GM19035 (cell line): Measurements from ENCODE around the gene TLR8.
"Not testable (repeated sequence)": the region's sequence is repeated elsewhere in the genome, so short reads cannot be mapped to it uniquely, and the experiment has no call there.

Source experiments
- ATAC-seq: cut with Tn5 transposase; IDR thresholded peaks from one replicate; pipeline ENCODE4 v1.9.1; 2021; ENCODE audit not compliant: unreplicated experiment

TLR8 gene

GRCh38 chrX:12946406-12946805 is 40.0 kb downstream of the TLR8 start:
- no peak for ATAC-seq

DNA sequence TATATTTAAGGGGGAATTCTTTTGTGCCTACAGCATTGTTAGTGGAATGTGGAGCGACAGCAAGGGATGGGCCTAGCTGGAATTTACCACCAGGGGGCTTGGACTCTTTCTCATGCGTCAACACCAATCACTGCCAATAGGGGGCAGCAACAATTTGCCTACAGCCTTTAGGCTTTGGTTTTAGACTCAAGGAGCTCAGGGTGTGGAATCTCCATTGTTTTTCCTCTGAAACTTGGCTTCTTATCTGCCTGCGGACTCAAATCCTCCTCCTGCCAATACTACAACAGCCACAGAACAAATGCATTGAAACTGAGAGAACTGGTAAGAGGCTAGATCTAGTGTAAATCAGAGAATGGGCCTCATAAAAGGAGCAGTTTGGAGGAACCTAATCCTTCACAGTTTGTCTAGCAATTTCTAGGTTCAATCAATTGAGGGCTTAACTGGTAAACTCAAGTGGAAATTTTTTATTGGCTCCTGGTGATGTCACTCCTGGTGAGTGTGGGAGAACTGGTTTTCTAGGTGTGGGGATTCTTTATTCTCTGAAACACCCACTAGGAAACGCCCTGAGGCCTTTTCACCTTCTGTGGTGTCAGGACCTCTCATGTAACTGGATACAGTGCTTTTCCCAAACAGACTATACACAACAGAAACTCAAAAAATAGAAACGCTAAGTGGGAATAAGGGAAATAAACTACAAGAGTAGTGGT is 40.6 kb downstream of the TLR8 start:
- ATAC-seq, result no peak

- ATAC-seq, result no peak
Measured at GRCh38 chrX:12947545-12948235, 41.3 kb downstream of the TLR8 start.

- ATAC-seq, result no peak
Measured at GRCh38 chrX:12948495-12948894, 42.1 kb downstream of the TLR8 start.

DNA sequence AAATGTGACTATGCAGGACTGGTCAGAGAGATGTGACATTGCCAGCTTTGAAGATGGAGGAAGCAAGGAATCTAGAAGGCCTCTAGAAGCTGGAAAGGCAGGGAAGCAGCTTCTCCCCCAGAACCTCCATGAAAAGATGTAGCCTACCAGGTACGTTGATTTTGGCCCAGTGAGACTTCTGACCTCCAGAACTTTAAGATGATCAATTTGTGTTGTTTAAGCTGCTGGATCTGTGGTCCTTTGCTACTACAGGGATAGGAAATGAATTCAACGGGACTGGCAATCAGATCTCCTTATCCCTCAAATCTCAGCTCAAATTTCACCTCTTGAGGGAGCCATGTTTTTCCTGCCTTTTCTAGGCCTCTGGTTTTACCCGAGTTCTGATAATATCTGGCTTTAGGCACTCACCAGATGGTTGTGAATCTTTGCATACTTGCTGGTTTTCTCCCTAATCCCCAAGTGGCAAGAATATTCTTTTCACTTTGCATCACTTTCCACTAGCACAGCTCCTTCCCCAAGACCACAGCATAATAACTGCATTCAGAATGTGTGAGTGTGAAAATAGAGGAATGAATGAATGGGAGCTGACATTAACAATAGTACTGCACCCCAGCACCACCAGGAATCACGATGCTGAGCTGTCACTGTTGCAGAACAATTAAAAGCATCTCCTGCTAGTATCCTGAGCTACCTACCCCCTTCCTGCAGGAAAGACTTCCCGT is 42.9 kb downstream of the TLR8 start:
- ATAC-seq, result no peak

DNA sequence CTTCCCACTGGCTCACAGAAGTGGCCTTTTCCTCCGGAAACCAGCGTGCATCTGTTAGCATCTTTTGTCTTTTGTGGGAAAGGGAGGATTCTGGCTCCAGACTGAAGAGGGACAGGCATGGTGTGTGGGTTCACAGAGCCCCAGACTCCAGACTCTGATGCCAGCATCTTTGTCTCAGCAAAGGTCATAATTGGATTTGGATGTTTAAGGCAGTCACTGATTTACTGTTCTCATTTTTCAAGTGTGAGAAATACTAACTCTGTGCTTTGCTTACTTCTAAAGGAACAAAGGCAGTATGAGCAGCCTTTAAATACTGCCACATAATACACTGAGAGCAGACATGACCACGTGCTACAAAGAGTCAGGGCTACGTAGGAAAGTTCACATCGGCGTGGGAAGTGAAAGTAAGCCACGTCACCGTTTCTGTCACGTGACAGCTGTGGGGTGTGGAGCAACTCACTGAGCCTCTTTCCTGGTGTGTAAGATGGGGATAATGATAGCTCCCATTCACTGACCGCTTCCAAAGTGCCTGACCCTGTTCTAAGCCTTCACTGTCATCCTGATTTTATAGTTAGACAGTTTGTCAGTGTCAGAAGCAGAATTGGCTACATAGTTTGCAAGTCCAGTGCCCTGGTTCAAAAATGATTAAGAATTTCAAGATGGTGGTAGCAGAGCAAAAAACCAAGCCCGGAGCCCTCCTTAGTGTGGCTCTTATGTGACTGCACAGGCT is 43.7 kb downstream of the TLR8 start:
- peak; percentile 48 for ATAC-seq

DNA sequence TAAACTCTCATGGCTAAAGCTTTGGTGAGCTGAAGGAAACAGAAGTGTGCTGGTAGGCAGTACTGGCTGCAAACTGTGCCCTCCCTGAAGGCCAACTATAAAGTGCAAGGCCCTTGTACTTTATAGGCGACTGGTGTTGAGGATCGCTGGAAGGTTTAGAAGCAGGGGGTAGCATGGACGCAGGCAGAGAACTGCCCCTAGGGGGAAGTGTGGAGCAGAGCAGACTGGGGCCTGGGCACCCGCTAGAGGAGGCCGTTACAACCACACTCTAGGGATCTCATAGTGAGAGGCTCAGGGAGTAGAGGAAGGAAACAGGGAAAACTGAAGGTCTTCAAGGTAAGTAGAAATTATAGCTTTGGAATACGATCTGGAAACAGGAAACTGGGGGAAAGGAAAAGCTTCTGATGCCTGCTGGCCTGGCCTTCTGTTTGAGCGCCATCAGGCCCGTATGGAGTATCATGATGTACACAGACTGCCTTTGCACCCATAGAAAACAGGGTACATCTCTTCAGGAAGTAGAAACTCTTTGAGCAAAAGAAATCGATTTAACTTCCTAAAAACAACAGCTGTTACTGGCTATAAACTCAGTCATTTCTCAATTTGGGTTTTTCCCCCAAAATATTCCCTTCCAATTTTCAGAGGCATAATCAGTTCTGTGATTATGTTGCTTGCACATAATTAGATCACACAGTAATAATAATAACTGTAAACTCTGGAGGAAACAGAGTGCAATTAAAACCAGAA is 44.6 kb downstream of the TLR8 start:
- peak; percentile 64 for ATAC-seq

- no peak for ATAC-seq
Measured at GRCh38 chrX:12951595-12951975, 45.2 kb downstream of the TLR8 start.

GRCh38 chrX:12953420-12953819 is 47.0 kb downstream of the TLR8 start:
- no peak for ATAC-seq

- no peak for ATAC-seq
Measured at GRCh38 chrX:12954376-12954775, 48.0 kb downstream of the TLR8 start.

- no peak for ATAC-seq
Measured at GRCh38 chrX:12954981-12955380, 48.6 kb downstream of the TLR8 start.

DNA sequence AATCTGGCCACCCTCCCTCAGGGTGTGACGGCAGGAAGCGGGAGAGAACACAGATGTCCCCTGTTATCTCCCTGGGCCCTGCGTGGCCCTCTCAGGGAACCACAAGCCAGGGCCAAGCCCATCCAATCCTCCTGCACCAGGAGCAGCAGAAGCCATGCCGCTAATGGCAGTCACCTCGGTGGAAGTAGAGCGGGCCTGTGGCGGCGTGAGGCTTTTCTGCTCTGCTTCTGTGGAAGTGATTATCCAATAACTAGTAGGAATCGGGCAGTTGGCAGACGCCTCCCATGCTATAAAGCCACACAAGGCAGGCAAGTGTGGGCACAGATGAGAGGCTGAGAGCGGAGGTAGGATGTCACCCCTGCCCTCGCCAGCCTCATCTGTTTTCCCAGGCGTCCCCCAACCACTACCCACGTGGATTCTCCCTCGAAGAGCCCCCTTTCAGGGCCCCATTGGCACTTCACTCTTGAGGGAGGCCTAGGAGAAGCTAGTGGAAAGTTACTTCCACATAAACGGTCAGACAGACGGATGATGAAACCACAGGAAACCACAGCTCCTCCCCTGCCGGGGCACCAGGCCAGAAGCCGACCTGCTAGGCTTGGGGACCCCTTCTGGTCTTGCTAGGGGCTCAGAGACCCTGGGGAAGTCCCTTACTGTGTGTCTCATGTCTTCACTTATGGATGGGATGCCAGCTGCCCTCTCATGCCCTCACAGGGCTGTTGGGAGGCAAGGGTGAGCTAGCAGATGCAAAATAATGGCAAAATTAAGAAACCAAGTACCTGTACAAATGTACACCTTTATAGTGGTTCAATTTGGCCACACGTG is 49.7 kb downstream of the TLR8 start:
- ATAC-seq, result peak; percentile 39

DNA sequence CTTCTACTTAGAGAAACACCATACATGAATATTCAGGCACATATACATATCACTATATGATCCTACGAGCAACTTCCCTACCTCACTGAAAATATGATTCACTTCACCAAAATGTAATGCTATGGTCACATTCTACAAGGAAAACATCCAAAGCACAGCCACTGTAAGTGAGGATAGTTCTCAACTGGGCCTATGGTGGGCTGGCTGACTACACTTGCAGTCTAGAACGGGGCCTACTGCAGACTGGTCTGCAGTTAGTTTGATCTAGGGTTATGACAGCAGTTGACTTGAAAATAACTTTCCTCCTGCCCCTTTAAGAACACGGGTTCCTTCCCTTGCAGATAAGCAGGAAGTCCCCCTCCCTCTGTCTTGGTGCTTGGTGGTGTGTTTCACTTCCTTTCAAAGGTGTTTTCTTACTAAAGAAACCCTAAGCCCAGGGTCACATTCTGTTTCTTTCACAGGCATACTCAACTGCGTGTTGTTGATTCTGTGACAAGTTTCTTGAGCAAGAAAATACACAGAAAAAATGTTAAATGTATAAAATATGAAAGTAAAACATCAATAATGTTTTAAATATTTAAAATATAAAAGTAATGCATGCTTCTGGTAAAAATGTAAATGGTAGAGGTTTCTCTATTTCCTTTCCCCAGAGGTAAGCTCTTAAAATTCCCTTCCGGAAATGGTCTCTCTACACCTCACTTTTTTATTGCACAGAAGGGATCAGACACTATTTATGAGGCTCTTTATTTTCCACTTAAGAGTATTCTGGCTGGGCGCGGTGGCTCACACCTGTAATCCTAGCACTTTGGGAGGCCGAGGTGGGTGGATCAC is 50.5 kb downstream of the TLR8 start:
- peak; percentile 74 for ATAC-seq

DNA sequence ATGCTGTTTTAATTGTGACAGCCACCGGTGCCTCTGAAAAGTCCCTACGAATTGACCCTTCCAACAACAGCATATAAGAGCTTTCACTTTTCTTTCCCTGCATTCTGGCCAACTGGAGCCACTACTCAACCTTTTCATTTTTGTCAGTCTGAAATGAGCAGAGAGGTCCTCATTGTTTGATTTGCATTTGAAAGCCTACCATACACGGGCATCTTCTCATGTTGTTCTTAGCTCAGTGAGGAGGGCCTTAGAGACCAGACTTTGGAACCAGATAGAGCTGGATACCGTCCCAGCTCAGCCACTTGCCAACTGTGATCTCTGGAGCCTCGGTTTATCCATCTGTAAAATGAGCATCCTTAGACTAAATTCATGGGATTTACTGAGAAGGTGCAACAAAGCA is 51.6 kb downstream of the TLR8 start:
- no peak for ATAC-seq

GRCh38 chrX:12958461-12958860 is 52.0 kb downstream of the TLR8 start:
- no peak for ATAC-seq

GRCh38 chrX:12961196-12961718 is 54.8 kb downstream of the TLR8 start:
- ATAC-seq, result no peak

DNA sequence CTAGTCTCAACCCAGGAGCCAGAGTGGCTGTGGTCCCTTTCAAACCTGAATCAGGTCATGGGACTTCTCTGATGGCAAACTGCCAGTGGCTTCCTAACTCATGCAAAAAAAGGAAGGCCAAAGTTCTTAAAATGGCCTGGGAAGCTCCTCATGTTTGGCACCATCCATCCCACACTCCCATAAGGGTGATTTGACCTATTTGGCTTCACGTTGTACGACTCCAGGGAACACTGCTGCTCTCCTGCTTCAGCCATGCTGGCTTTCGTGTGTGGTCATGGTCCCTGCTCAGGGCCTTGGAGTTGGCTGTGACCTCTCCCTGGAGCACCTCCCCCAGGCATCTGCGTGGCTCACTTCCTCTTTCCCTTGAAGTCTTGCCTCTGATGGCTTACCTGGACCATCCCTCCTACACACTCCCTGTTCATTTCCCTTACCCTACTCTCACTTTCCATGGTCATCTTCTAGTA is 55.7 kb downstream of the TLR8 start:
- no peak for ATAC-seq

- not testable (repeated sequence) for ATAC-seq
Measured at GRCh38 chrX:12963210-12963850, 56.9 kb downstream of the TLR8 start.
